Measurements from ENCODE around the gene PRKCH.
"Not testable (repeated sequence)": the region's sequence is repeated elsewhere in the genome, so short reads cannot be mapped to it uniquely, and the experiment has no call there.

The PRKCH gene

DNA sequence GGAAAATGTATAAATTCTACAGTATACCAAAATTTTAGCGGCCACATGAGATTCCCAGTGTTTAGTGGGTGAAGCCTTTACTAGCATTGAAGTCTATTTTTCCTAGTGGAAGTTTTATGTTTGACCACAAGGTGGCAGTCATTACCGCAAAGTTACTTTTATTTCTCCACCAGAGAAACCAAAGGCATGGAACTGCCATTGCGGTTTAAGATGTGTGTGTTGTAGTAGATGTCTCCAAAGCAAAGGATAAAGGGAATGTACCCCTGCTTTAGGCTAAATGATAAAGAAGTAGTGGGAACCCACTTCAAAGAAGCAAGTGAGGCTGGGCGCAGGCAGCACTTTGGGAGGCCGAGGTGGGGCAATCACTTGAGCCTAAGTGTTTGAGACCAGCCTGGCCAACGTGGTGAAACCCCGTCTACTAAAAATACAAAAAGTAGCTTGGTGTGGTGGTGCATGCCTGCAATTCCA, 140.5 kb downstream of the PRKCH start:
- peak in 2 of 4 experiments; percentile 12 for DNase-seq

DNA sequence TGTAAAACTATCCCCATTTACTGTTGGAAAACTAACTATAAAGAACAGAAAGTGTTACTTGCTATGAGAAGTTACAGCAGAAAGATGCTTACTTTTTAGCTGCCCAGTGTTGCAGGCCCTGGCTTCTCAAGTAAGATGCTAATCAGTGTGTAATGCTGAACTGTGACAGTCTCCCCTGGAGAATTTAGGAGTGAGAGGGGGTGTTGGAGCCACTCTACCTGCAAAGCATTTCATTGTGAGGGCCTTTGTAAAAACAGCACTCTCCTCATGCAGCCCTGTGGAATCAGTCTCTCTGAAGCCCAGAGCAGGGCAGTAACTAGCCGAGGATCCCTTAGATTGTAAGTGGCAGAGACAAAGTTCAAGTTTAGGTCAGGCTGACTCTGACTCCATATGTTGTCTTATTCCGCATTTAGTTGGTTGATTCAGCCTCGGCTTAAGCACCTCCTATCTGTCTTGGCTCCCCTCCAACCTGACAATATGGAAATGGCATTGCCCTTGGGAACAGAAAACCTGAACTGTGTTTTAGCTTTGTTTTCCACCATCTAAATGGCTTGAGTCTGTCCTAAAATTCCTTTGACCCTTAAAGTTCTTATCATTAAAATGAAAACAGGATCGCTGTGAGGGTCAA, 141.3 kb downstream of the PRKCH start:
- DNase-seq = no peak

DNA sequence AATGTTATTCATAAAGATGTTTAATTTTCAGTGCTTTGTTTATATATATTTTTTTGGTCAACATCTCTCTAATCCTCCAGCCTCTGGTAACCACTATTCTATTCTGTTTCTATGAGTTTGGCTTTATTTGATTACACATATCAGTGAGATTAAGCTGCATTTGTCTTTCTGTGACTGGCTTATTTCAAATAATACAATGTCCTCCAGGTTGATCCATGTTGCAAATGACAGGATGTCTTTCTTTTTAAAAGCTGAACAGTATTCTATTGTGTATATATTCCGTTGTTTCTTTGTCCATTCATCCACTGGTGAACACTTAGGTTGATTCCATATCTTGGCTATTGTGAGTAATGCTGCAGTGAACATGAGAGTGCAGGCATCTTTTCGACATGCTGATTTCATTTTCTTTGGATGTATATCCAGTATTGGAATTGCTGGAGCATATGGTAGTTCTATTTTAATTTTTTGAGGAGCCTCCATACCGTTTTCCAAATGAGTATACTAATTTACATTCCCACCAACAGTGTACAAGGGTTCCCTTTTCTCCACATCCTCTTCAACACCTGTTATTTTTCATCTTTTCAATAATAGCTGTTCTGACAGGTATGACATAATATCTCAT, 142.4 kb downstream of the PRKCH start:
- DNase-seq = no peak

- not testable (repeated sequence) for DNase-seq
Measured at GRCh38 chr14:61464539-61465320, 143.4 kb downstream of the PRKCH start.

DNA sequence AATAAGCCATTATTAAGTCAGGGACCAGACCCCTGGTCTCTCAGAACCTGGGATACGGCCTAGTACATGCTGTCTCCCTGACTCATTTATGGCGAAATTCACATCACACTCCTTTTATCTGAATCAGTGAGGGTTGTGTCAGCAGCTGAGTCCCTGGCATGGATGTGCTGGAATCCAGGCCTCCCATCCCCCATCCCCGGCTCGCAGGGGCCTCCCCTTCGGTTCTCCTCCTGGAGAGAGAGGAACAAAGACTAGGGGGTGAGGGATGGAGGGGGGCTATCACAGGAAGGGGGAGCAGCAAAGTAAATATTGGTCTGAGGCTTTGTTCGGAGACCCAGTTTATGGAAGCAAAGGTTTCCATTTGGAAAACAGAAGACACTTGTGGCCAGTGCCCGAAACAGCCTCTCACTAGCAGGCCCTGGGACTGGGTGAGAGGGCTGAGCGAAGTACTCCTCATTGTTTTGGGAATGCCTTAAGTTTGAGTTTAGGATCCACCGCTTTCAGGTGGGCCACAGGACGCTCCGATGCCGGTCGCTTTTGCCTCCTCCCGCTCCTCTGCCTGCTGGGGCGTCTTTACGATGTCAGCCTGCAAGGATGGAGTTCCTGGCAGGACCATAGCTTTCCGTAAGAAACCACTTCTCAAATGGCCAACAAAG, 145.0 kb downstream of the PRKCH start:
- no peak for DNase-seq

GRCh38 chr14:61466905-61467280, 145.5 kb downstream of the PRKCH start:
- no peak for DNase-seq

- DNase-seq = no peak
Measured at GRCh38 chr14:61467296-61467695, 145.9 kb downstream of the PRKCH start.

GRCh38 chr14:61468063-61468825, 146.9 kb downstream of the PRKCH start:
- DNase-seq = no peak

GRCh38 chr14:61469781-61470180, 148.4 kb downstream of the PRKCH start:
- no peak for DNase-seq

- no peak for DNase-seq
Measured at GRCh38 chr14:61470261-61470960, 149.0 kb downstream of the PRKCH start.

DNA sequence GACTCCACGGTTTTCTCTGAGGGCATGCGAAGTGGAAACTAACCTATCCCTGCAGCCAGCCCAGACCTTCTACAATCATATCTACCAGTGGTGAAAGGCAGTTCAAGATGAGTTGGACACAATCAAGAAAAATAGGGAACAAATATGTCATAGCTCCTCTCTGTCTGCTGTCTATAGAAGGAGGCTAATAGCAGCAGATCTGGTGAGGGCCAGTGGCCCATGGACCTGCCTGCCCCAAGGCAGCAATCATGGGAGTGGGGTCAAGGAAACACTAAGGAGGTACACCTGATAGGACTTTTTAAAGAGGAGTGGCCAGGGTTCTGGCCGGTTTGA, 149.5 kb downstream of the PRKCH start:
- DNase-seq = no peak

GRCh38 chr14:61471297-61472005, 150.1 kb downstream of the PRKCH start:
- DNase-seq = no peak

DNA sequence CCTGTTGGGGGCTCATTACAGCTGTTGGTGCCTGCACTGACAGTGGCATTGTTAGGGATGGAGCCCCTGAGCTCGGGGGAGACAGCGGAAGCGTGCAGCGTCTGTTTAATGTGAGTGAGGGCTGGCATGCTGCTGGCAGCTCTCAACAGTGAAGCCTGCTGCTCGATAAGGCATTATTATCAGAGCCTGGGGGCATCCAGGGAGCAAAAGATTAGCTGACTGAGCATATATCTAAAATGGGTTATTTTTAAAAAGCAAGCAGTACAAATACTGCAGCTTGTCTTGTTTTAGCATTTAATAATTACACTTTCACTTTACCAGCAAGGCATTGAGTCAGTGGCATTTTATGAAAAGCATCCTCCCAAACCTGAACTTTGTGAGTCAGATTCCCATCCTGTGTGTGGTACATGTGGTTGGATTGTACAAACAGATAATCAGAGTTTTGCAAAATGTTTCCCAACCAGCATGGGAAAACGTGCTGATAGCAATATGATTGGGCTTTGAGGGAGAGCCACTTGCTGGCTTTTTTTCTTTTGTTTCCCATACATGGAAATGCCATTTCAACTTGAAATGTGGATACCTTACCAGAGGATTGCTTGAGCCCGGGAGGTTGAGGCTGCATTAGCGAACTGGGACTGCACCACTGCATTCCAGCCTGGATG, 150.8 kb downstream of the PRKCH start:
- DNase-seq = no peak

GRCh38 chr14:61472801-61473376, 151.5 kb downstream of the PRKCH start:
- peak; percentile 17 to 36 (median 20) for DNase-seq

GRCh38 chr14:61474015-61474414, 152.6 kb downstream of the PRKCH start:
- no peak for DNase-seq

GRCh38 chr14:61474701-61475100, 153.3 kb downstream of the PRKCH start:
- DNase-seq = no peak

GRCh38 chr14:61475316-61475715, 153.9 kb downstream of the PRKCH start:
- no peak for DNase-seq

- DNase-seq = no peak
Measured at GRCh38 chr14:61476105-61476753, 154.8 kb downstream of the PRKCH start.

GRCh38 chr14:61476754-61477410, 155.5 kb downstream of the PRKCH start:
- DNase-seq = peak in 3 of 4 experiments; percentile 12 to 24 (median 18)

All from activated CD4-positive, CD25-positive, alpha-beta regulatory T cell (primary cell).